ENCODE results near the gene FBXL13.
A peak's percentile ranks its signal among the peaks of the same experiment; 100 is the strongest.
"Not testable (repeated sequence)": the region's sequence is repeated elsewhere in the genome, so short reads cannot be mapped to it uniquely, and the experiment has no call there.

FBXL13 gene

DNA sequence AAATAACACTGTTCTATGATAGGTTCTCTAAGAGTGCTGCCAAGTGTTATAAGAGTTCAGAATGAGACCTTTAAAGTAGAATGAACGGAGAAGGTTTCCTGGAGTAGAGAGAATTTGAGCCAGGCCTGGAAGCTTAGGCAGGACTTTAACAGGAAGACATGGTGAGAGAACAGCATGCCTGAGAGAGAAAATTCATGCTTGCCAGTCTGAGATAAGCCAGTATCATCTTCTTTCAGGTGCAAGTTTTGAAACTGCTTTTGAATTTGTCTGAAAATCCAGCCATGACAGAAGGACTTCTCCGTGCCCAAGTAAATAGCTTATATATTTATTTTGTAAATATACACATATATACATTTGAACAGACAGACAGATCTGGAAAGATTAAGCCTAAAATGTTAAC, 22.4 kb upstream of the FBXL13 start:
- no peak overlapping the region for H3K27ac ChIP-seq
- TF ChIP-seq CTCF (conservative IDR thresholded peaks at IDR 0.05) = no peak

GRCh38 chr7:103095558-103095957, 21.0 kb upstream of the FBXL13 start:
- not testable (repeated sequence) for H3K27ac ChIP-seq

DNA sequence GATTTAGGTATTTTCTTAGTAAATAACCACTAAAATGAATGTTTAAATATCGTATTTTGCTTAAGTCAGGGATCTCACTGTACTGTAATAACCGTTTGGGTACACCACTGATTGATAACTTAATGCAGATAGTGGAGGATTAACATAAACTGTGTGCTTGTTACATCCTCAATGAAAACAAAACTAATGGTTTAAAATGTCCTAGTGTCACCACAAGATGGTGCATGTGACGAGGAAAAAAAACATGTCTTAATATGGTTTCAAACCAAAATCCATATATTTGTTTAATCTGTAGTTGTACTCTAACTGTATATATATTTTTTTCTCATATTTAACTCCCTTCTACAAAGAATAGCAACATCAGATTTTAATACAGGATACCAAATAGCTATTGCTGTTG, 19.5 kb upstream of the FBXL13 start:
- peak; percentile 70 for TF ChIP-seq CTCF (conservative IDR thresholded peaks at IDR 0.05)
- no peak overlapping the region; the same call in 1 of the 2 replicates for H3K27ac ChIP-seq

DNA sequence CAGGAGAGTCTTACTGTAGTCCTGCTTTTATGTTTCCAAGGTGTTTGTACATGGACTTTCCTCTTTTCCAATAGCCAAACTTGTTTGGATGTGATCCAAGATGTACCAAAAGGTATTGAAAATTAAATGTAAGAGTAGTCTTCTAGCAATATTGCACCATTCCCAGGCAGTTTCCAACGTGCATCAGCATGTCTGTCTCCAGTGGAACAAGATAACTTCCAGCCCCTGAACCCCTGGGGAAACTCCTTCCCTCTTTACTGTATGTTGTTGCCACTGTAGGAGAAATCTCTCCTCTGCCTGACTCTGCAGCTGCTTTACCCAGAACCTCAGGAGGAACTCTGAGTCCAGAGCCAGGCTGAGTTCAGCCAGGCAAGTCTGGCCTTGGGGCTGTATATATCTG, 18.8 kb upstream of the FBXL13 start:
- H3K27ac ChIP-seq = no peak overlapping the region; the same call in 1 of the 2 replicates
- TF ChIP-seq CTCF (conservative IDR thresholded peaks at IDR 0.05) = no peak

DNA sequence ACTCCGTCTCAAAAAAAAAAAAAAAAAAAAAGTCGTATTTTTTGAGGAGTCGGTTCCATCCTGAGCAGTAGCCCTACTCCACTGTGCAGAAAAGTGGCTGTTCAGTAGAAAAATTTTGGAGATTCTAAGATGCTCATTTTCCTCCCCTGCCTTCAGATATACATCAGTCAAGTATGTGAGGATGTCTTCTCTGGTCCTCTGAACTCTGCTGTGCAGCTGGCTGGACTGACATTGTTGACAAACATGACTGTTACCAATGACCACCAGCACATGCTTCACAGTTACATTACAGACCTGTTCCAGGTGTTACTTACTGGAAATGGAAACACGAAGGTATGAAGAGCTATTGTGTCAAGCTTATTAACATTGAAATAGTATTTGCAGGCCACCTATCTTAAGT, 17.7 kb upstream of the FBXL13 start:
- not testable (repeated sequence) for H3K27ac ChIP-seq

DNA sequence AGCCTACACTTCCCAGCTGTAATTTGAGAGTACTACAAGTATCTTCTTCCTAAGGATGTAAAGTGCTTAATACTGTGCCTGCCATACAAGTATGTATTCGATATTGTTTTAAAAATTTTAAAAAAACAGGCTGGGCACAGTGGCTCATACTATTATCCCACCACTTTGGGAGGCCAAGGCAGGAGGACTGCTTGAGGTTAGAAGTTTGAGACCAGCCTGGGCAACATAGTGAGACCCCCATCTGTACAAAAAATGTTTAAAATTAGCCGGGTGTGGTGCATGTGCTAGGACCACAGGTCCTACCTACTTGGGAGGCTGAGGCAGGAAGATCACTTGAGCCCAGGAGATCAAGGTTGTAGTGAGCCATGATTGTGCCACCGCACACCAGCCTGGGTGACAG, 8.6 kb upstream of the FBXL13 start:
- no peak for TF ChIP-seq CTCF (conservative IDR thresholded peaks at IDR 0.05)
- H3K27ac ChIP-seq = no peak overlapping the region

DNA sequence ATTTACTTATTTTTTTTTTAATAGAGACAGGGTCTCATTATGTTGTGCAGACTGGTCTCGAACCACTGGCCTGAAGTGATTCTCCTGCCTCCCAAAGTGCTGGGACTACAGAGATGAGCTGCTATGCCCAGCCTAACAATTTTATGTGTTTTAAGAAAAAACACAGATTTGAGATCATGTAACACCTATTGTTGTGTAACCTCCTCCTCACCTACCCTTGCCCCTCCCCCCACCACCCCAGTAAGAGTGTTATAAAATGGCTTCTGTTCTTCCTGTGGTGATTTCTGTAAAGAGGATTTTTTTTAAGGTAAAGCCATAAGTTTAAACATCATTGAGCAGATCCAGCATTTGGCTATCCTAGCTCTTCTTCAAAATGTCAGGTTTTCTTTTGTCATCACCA, 7.9 kb upstream of the FBXL13 start:
- H3K27ac ChIP-seq = no peak overlapping the region
- TF ChIP-seq CTCF (conservative IDR thresholded peaks at IDR 0.05) = no peak

GRCh38 chr7:103080923-103081322, 6.3 kb upstream of the FBXL13 start:
- TF ChIP-seq CTCF (conservative IDR thresholded peaks at IDR 0.05) = no peak
- H3K27ac ChIP-seq = no peak overlapping the region

GRCh38 chr7:103079836-103080235, 5.2 kb upstream of the FBXL13 start:
- no peak overlapping the region for H3K27ac ChIP-seq
- no peak for TF ChIP-seq CTCF (conservative IDR thresholded peaks at IDR 0.05)

DNA sequence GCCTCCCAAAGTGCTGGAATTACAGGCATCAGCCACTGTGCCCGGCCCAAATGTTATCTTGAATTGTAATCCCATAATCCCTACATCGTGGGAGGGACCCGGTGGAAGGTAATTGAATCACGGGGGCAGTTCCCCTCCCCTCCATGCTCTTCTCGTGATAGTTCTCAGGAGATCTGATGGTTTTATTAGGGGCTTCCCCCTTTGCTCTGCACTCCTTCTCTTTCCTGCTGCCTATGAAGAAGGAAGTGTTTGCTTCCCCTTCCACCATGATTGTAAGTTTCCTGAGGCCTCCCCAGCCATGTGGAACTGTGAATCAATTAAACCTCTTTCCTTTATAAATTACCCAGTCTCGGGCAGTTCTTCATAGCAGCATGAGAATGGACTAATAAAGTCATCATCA, 3.6 kb upstream of the FBXL13 start:
- not testable (repeated sequence) for H3K27ac ChIP-seq
